GM10847 (cell line): ENCODE data around the gene MYO18A.

Experiments used
- POLR2A ChIP-seq: IDR thresholded peaks from 2 replicates; pipeline ENCODE4 v1.6.1; 2011; ENCODE audit not compliant: insufficient read length; ENCODE audit errors: extremely low read depth

The MYO18A gene

GRCh38 chr17:29177541-29177870, 2.7 kb downstream of the MYO18A start:
- TF ChIP-seq POLR2A: no peak

DNA sequence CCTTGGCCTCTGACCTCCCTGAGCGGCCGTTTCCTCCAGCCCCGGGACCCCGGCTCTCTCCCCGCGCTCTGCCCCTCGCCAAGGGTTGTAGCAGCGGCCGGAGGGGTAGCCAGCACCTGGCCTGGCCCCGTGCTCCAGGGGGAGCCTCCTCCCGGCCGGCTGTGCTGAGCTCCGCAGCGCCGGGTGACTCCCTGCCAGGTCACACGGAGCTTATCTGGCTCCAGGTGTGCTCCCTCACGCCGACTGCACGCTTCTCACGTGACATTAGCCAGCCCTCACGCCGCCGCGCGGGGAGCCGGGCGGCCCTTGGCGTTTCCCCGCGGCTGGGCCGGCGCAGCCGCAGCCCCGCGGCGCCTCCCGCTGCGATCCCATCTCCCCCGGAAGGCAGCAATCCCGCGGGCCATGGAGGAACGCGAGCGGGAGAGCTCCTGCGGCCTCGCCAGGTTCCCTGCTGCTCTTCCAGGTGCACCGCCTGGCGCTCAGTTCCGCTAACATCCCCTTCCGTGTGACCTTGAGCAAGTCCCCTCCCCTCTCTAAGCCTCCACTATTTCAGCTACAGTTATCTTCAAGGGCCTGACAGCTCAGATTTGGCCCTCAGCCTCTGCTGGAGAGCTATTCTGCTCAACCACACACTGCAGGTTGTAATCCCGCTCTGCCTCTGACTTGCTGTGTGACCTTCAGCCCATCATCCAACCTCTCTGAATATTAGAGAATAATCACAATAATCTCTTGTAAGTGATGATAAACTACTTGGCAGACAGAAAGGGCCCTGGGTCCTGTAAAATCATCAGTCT, 3.4 kb downstream of the MYO18A start:
- peak; percentile 73 for TF ChIP-seq POLR2A

- no peak for TF ChIP-seq POLR2A
Measured at GRCh38 chr17:29175349-29175748, 4.8 kb downstream of the MYO18A start.

GRCh38 chr17:29172589-29172988, 7.6 kb downstream of the MYO18A start:
- no peak for TF ChIP-seq POLR2A

DNA sequence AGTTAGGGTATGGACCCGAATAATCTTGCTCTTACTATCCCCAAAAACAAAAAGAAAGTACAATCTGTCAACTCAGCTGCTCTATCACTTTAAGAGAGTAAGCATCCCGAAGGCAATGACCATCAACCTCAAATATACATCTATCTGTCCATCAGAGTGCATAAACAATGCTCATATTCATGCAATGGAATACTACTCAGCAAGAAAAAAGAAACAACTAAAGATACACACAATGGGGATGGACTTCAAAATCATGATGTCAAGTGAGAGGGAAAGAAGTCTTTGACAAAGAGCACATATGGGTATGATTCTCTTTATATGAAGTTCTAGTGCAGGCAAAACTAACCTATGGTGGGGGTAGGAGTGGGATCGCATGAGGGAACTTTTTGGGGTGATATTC, 9.5 kb downstream of the MYO18A start:
- TF ChIP-seq POLR2A: no peak

- TF ChIP-seq POLR2A: no peak
Measured at GRCh38 chr17:29169806-29170591, 10.2 kb downstream of the MYO18A start.

GRCh38 chr17:29168079-29168758, 12.0 kb downstream of the MYO18A start:
- no peak for TF ChIP-seq POLR2A

DNA sequence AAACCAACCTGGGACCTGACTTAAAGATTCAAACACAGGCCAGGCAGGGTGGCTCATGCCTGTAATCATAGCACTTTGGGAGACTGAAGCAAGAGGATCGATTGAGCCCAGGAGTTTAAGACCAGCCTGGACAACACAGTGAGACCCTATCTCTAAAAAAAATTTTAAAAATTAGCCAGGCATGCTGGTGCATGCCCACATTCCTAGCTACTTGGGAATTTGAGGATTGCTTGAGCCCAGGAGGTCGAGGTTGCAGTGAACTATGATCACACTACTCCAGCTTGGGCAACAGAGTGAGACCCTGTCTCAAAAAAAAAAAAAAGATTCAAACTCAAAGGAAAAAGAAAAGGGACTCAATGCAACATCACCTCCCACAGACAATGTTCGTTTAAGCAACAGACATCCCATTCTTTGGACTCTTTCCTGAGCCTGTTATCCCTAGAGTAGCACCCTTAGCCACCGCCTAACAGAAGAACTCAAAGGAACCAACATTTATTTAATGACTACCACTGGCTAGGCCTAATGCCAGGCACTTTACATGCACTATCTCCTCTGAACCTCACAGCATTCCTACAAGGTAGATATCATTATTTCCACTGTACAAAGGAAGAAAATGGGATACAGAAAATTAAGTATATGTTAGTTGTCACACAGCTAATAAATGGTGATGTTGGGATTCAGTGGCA, 12.7 kb downstream of the MYO18A start:
- no peak for TF ChIP-seq POLR2A

- no peak for TF ChIP-seq POLR2A
Measured at GRCh38 chr17:29166507-29166887, 13.7 kb downstream of the MYO18A start.

- TF ChIP-seq POLR2A: no peak
Measured at GRCh38 chr17:29165800-29166506, 14.2 kb downstream of the MYO18A start.

- no peak for TF ChIP-seq POLR2A
Measured at GRCh38 chr17:29165261-29165660, 14.9 kb downstream of the MYO18A start.

DNA sequence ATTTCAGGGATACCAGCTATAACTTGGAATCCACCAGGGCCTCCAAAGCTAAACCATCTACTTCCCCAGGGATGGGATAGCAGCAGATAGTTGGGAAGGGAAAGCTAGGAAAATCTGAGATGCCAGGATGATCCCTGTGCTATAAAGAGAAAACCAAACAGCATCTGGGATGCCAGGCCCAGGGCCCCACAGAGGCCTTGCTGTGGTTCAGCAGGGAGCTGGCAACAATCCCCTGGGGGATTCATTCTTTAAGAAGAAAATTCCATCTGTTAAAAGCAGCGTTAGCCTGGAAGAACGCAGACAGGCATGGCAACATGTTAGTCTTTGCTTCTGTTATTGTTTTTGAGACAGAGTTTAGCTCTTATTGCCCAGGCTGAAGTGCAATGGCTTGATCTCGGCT, 16.6 kb downstream of the MYO18A start:
- TF ChIP-seq POLR2A: no peak

DNA sequence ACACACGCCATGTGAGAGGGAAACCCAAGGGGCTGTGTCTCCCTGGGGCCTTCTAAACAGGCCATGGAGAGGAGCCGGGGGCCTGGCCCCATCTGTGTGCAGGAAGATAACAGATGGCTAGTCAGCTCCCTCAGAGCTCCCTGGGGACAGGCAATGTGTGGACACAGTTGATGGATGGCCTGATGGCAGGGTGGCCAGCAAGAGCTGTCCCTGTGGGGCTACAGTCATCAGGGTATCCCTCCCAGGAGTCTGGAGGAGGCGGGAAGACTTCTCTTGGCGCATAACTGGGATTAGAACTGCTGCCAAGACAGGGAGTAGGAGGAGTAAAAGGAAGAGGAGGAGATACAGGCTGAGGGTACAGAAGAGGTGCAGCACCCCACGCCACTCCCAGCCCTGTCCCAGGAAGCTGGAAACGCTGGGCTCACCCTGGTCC, 17.3 kb downstream of the MYO18A start:
- TF ChIP-seq POLR2A: no peak

DNA sequence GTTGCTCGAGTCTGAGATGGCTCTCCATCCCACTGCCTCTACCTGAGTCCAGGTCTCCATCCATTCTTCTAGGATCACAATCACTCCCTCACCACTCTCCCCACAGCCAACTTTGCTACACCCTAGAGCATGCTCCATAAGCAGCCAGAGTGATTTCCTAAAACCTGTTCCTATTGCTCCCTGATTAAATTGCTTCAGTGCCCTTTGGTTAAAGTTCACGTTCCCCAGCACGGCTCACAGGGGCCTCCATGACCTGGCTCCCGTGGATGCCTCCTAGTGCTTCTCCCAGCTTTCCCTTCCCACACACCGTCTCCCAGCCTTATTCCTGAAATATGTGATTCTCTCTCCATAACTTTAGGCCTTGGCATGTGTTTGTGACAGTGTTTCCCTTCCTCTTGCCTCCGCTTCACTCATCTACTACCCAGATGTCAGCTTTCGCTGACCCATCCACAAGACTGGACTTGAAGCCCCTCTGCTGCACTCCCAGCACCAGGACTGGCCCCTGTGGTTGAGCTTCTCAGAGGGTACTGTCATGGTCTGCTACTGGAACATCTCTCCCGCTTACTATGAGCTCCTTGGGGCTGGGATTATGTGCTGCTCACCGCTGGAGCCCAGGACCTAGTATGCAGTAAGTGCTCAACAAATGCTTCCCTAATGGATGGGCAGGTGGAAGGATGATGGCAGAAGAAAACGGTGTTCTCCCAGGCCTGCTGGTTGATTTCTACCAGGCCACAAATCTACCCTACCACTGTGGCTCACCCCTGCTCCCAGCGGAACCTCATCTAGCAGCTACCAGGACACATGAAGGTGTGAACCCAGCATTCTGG, 17.9 kb downstream of the MYO18A start:
- TF ChIP-seq POLR2A: no peak
